Measurements from ENCODE around the gene MT1B. TPM values are rescaled to one million over a fixed set of nuclear protein-coding genes. Genes with fewer than 3 reads are reported as not detected.

The MT1B gene
- total and polyA plus RNA-seq, 2 of the 4 experiments (the other 2 are of a cell fraction) = not detected

- POLR2A ChIA-PET (ENCODE audit: unreplicated experiment) = no interaction called here
- H2AK5ac ChIP-seq (ENCODE audit: low read depth, low read length) = no peak overlapping the region; the same call in 1 of the 2 replicates
Observed at GRCh38 chr16:56629531-56629930, 22.2 kb upstream of the MT1B start.

More at GRCh38 chr16:56629531-56629930, 22.2 kb upstream of the MT1B start:
- H3K9me3 ChIP-seq (ENCODE audit: control insufficient read depth, insufficient read depth, low read length) = no peaks in the 10 kb centered on the region
- ATAC-seq (ENCODE audit: low read depth) = no peak
- BruUV-seq (replicated peaks) = no TSS peak
- H4K8ac ChIP-seq (ENCODE audit: low read depth in 2 of 2, low read length in 2 of 2) = no peak overlapping the region
- H3K9ac ChIP-seq (ENCODE audit: low read depth, low read length) = no peak overlapping the region
- H3K9me1 ChIP-seq (ENCODE audit: insufficient read depth, low read length) = peaks cover 4% of the 10 kb centered on the region; the same call in 1 of the 2 replicates
- peaks cover 17% of the 10 kb centered on the region for H3K4me1 ChIP-seq (ENCODE audit: control insufficient read depth, insufficient read depth, low read length)
- CTCF ChIA-PET = interaction anchor here (1.3 kb wide), 1 partner anchor 29 kb away, joined by 4 read pairs; no protein-coding TSS in a partner anchor
- no peak overlapping the region for H3K4me3 ChIP-seq (ENCODE audit: insufficient read depth, low read depth, low read length)
- H4K5ac ChIP-seq (ENCODE audit: low read depth, low read length) = no peak overlapping the region
- H2BK20ac ChIP-seq (ENCODE audit: low read depth, low read length) = no peak overlapping the region
- H2BK15ac ChIP-seq (ENCODE audit: low read depth, low read length) = no peak overlapping the region
- no peak overlapping the region for H4K91ac ChIP-seq (ENCODE audit: insufficient read depth, low read depth, low read length)
- DNase-seq = no peak
- TF ChIP-seq CTCF (conservative IDR thresholded peaks at IDR 0.05; ENCODE audit: low read depth, low read length) (no peak), ELK1 (IDR thresholded peaks at IDR 0.05; ENCODE audit: borderline replicate concordance, low read depth, low read length) (no peak), RFX5 (IDR thresholded peaks at IDR 0.05; ENCODE audit: low read depth, low read length) (no peak), NFE2L2 (IDR thresholded peaks at IDR 0.05; ENCODE audit: low read depth, low read length) (no peak), FOS (IDR thresholded peaks at IDR 0.05; ENCODE audit: low read depth, low read length) (no peak), MXI1 (IDR thresholded peaks at IDR 0.05; ENCODE audit: borderline replicate concordance, low read depth, low read length) (no peak), MAFK (IDR thresholded peaks at IDR 0.05; ENCODE audit: low read depth, low read length) (no peak), RCOR1 (IDR thresholded peaks at IDR 0.05; ENCODE audit: insufficient replicate concordance, low read length) (no peak), POLR2A (IDR thresholded peaks at IDR 0.05; ENCODE audit: low read depth, low read length) (no peak), SMC3 (IDR thresholded peaks at IDR 0.05; ENCODE audit: low read depth, low read length) (no peak), MAZ (IDR thresholded peaks at IDR 0.05; ENCODE audit: borderline replicate concordance, low read depth, low read length) (no peak), CEBPB (IDR thresholded peaks at IDR 0.05; ENCODE audit: low read depth, low read length) (no peak)
- H3K18ac ChIP-seq (ENCODE audit: low read depth, low read length) = no peak overlapping the region
- H3K4me2 ChIP-seq (ENCODE audit: low read depth, low read length) = no peak overlapping the region
- H4K20me1 ChIP-seq (ENCODE audit: insufficient read depth, low read length) = no peaks in the 10 kb centered on the region
- H3K56ac ChIP-seq (ENCODE audit: extremely low read depth, insufficient read depth, low read length) = no peak overlapping the region
- dilution Hi-C loops (cut with HindIII; ENCODE audit: low sequenced_read_pairs, unreplicated experiment) (no loop called here), intact Hi-C loops (cut with micrococcal nuclease) (loop anchor here (5.0 kb wide), 1 partner anchor 53 kb away; the partner anchor contains the start of gene MT1X), in situ Hi-C loops (cut with MboI; ENCODE audit: low sequenced_read_pairs) (no loop called here)
- H2AK9ac ChIP-seq (replicated peaks; ENCODE audit: low read depth, low read length, poor library complexity) = no peak overlapping the region
- H3K27ac ChIP-seq (ENCODE audit: insufficient read depth, low read length) = no peak overlapping the region
- H3K27me3 ChIP-seq (ENCODE audit: control insufficient read depth, insufficient read depth, low read length) = peaks cover 34% of the 10 kb centered on the region
- H2BK120ac ChIP-seq (ENCODE audit: low read depth, low read length) = no peak overlapping the region
- no peaks in the 10 kb centered on the region for H3K36me3 ChIP-seq (ENCODE audit: control insufficient read depth, insufficient read depth, low read length)
- 94% methylated on average over 2 of the region's 3 CpGs; no CpG with 5 or more reads in 1 of the 2 experiments for WGBS, 2 experiments (ENCODE audit: extremely low coverage in 2 of 2, insufficient read length in 1 of 2)
- no peak overlapping the region for H2BK5ac ChIP-seq (ENCODE audit: low read depth, low read length, poor library complexity, severe bottlenecking)
- no peak overlapping the region for H3K23ac ChIP-seq (ENCODE audit: low read depth, low read length)
- H3K14ac ChIP-seq (replicated peaks; ENCODE audit: low read depth, low read length) = no peak overlapping the region
- peaks cover 3 to 13% of the 10 kb centered on the region in 2 experiments; a peak in 3 of 4 replicates for H3K79me1 ChIP-seq (ENCODE audit: low read depth in 1 of 2, low read length in 2 of 2)
- H2AFZ ChIP-seq (replicated peaks; ENCODE audit: low read length, poor library complexity) = no peak overlapping the region
- no peak overlapping the region for H3K4ac ChIP-seq (ENCODE audit: low read depth, low read length)

All from IMR-90 (cell line).